ENCODE measurements around the gene S100B.

DNA sequence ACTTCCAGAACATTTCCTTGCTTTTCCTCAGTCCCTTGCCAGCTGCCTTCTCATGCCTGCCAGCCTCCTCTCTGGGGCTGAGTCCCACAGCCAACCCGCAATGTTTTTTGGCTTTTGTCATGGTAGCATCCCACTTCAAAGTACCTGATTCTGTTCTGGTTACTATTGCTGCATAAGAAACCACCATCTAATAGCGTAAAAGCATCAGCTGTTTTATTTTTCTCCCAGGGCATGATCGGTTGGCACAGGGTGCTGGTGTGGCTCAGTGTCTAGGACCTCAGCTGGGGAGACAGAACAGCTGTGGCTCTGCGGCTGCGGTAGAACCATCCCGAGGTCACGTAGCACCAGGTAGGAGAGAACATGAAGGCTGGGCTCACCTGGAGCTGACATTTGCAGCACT, 21.7 kb upstream of the S100B start:
- TF ChIP-seq YY1 (IDR thresholded peaks at IDR 0.05) = no peak
- TF ChIP-seq, protein P1, sequence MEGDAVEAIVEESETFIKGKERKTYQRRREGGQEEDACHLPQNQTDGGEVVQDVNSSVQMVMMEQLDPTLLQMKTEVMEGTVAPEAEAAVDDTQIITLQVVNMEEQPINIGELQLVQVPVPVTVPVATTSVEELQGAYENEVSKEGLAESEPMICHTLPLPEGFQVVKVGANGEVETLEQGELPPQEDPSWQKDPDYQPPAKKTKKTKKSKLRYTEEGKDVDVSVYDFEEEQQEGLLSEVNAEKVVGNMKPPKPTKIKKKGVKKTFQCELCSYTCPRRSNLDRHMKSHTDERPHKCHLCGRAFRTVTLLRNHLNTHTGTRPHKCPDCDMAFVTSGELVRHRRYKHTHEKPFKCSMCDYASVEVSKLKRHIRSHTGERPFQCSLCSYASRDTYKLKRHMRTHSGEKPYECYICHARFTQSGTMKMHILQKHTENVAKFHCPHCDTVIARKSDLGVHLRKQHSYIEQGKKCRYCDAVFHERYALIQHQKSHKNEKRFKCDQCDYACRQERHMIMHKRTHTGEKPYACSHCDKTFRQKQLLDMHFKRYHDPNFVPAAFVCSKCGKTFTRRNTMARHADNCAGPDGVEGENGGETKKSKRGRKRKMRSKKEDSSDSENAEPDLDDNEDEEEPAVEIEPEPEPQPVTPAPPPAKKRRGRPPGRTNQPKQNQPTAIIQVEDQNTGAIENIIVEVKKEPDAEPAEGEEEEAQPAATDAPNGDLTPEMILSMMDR (IDR thresholded peaks at IDR 0.05; ENCODE audit: low read depth, low read length, missing input control) = no peak
- TF ChIP-seq, protein P2, sequence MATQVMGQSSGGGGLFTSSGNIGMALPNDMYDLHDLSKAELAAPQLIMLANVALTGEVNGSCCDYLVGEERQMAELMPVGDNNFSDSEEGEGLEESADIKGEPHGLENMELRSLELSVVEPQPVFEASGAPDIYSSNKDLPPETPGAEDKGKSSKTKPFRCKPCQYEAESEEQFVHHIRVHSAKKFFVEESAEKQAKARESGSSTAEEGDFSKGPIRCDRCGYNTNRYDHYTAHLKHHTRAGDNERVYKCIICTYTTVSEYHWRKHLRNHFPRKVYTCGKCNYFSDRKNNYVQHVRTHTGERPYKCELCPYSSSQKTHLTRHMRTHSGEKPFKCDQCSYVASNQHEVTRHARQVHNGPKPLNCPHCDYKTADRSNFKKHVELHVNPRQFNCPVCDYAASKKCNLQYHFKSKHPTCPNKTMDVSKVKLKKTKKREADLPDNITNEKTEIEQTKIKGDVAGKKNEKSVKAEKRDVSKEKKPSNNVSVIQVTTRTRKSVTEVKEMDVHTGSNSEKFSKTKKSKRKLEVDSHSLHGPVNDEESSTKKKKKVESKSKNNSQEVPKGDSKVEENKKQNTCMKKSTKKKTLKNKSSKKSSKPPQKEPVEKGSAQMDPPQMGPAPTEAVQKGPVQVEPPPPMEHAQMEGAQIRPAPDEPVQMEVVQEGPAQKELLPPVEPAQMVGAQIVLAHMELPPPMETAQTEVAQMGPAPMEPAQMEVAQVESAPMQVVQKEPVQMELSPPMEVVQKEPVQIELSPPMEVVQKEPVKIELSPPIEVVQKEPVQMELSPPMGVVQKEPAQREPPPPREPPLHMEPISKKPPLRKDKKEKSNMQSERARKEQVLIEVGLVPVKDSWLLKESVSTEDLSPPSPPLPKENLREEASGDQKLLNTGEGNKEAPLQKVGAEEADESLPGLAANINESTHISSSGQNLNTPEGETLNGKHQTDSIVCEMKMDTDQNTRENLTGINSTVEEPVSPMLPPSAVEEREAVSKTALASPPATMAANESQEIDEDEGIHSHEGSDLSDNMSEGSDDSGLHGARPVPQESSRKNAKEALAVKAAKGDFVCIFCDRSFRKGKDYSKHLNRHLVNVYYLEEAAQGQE (IDR thresholded peaks at IDR 0.05) = no peak
